ENCODE results near the gene RFX8. TPM values are rescaled to one million over a fixed set of nuclear protein-coding genes. Genes with fewer than 3 reads are reported as not detected.

RFX8 gene
- total and polyA plus RNA-seq, 2 of the 4 experiments (the other 2 are of a cell fraction): 2.9 to 5.3 TPM

DNA sequence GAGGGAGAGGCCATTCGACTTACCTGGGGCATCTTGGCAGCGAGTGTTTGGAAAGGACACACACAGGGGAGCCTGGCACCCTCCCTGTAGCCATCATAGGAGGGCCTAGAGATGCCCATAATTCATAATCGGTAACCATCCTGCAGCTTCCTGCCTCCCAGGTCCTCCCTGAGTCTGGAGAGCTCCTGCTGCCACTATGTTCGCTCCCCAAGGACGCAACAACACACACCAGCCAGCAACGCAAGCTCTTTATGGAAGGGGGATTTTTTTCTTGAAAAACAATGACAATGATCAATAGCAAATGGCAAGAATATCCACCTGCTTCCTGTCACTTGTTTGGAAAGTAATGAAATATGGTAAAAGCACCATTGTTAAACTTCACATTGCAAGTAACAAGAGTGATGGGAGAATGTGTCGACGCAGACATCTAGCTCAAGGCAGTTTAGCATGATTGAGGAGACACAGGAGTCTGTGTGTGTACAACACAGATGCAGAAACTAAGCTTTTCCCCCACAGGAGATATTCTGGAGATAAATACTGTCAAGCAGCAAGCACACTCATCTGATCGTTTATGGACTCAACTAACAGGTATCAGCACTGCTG lies 62.7 kb downstream of the RFX8 start:
- Histone ChIP-seq H3K79me1 (ENCODE audit: low read depth in 1 of 2, low read length in 2 of 2) (no peaks in the 10 kb centered on the region), H3K4me1 (ENCODE audit: control insufficient read depth, insufficient read depth, low read length) (peaks cover under 1% of the 10 kb centered on the region), H3K4me2 (ENCODE audit: low read depth, low read length) (no peak overlapping the region), H3K27me3 (ENCODE audit: control insufficient read depth, insufficient read depth, low read length) (no peaks in the 10 kb centered on the region), H2BK20ac (ENCODE audit: low read depth, low read length) (no peak overlapping the region), H3K4me3 (ENCODE audit: insufficient read depth, low read depth, low read length) (no peak overlapping the region), H3K4ac (ENCODE audit: low read depth, low read length) (no peak overlapping the region), H3K14ac (replicated peaks; ENCODE audit: low read depth, low read length) (no peak overlapping the region), H3K9ac (ENCODE audit: low read depth, low read length) (no peak overlapping the region), H2BK15ac (ENCODE audit: low read depth, low read length) (no peak overlapping the region), H4K20me1 (ENCODE audit: insufficient read depth, low read length) (no peaks in the 10 kb centered on the region), H2AK9ac (replicated peaks; ENCODE audit: low read depth, low read length, poor library complexity) (no peak overlapping the region), H3K56ac (ENCODE audit: extremely low read depth, insufficient read depth, low read length) (no peak overlapping the region), H2AK5ac (ENCODE audit: low read depth, low read length) (no peak overlapping the region), H2BK5ac (ENCODE audit: low read depth, low read length, poor library complexity, severe bottlenecking) (no peak overlapping the region), H4K5ac (ENCODE audit: low read depth, low read length) (no peak overlapping the region), H4K91ac (ENCODE audit: insufficient read depth, low read depth, low read length) (no peak overlapping the region), H3K18ac (ENCODE audit: low read depth, low read length) (no peak overlapping the region), H3K9me3 (ENCODE audit: control insufficient read depth, insufficient read depth, low read length) (no peaks in the 10 kb centered on the region), H3K9me1 (ENCODE audit: insufficient read depth, low read length) (peaks cover 5% of the 10 kb centered on the region), H3K27ac (ENCODE audit: insufficient read depth, low read length) (no peak overlapping the region), H4K8ac (ENCODE audit: low read depth in 2 of 2, low read length in 2 of 2) (no peak overlapping the region), H2AFZ (replicated peaks; ENCODE audit: low read length, poor library complexity) (no peak overlapping the region), H2BK120ac (ENCODE audit: low read depth, low read length) (no peak overlapping the region), H3K23ac (ENCODE audit: low read depth, low read length) (no peak overlapping the region), H3K36me3 (ENCODE audit: control insufficient read depth, insufficient read depth, low read length) (no peaks in the 10 kb centered on the region)
- TF ChIP-seq RAD21 (IDR thresholded peaks at IDR 0.05; ENCODE audit: low read length) (no peak), RCOR1 (IDR thresholded peaks at IDR 0.05; ENCODE audit: insufficient replicate concordance, low read length) (no peak), FOS (IDR thresholded peaks at IDR 0.05; ENCODE audit: low read depth, low read length) (no peak), NFE2L2 (IDR thresholded peaks at IDR 0.05; ENCODE audit: low read depth, low read length) (no peak), SMC3 (IDR thresholded peaks at IDR 0.05; ENCODE audit: low read depth, low read length) (no peak), MXI1 (IDR thresholded peaks at IDR 0.05; ENCODE audit: borderline replicate concordance, low read depth, low read length) (no peak), MAZ (IDR thresholded peaks at IDR 0.05; ENCODE audit: borderline replicate concordance, low read depth, low read length) (no peak), MAFK (IDR thresholded peaks at IDR 0.05; ENCODE audit: low read depth, low read length) (no peak), CHD1 (IDR thresholded peaks at IDR 0.05; ENCODE audit: low read depth, low read length) (no peak), RFX5 (IDR thresholded peaks at IDR 0.05; ENCODE audit: low read depth, low read length) (no peak), BHLHE40 (IDR thresholded peaks at IDR 0.05; ENCODE audit: low read depth, low read length) (no peak), CEBPB (IDR thresholded peaks at IDR 0.05; ENCODE audit: low read depth, low read length) (no peak), POLR2A (IDR thresholded peaks at IDR 0.05; ENCODE audit: low read depth, low read length) (no peak)
- TF ChIP-seq, protein P1, sequence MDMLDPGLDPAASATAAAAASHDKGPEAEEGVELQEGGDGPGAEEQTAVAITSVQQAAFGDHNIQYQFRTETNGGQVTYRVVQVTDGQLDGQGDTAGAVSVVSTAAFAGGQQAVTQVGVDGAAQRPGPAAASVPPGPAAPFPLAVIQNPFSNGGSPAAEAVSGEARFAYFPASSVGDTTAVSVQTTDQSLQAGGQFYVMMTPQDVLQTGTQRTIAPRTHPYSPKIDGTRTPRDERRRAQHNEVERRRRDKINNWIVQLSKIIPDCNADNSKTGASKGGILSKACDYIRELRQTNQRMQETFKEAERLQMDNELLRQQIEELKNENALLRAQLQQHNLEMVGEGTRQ (IDR thresholded peaks at IDR 0.05; ENCODE audit: low read depth, low read length): no peak
- TF ChIP-seq, protein P2, sequence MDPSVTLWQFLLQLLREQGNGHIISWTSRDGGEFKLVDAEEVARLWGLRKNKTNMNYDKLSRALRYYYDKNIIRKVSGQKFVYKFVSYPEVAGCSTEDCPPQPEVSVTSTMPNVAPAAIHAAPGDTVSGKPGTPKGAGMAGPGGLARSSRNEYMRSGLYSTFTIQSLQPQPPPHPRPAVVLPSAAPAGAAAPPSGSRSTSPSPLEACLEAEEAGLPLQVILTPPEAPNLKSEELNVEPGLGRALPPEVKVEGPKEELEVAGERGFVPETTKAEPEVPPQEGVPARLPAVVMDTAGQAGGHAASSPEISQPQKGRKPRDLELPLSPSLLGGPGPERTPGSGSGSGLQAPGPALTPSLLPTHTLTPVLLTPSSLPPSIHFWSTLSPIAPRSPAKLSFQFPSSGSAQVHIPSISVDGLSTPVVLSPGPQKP (IDR thresholded peaks at IDR 0.05; ENCODE audit: borderline replicate concordance, low read depth, low read length): no peak
- TF ChIP-seq, protein P3, sequence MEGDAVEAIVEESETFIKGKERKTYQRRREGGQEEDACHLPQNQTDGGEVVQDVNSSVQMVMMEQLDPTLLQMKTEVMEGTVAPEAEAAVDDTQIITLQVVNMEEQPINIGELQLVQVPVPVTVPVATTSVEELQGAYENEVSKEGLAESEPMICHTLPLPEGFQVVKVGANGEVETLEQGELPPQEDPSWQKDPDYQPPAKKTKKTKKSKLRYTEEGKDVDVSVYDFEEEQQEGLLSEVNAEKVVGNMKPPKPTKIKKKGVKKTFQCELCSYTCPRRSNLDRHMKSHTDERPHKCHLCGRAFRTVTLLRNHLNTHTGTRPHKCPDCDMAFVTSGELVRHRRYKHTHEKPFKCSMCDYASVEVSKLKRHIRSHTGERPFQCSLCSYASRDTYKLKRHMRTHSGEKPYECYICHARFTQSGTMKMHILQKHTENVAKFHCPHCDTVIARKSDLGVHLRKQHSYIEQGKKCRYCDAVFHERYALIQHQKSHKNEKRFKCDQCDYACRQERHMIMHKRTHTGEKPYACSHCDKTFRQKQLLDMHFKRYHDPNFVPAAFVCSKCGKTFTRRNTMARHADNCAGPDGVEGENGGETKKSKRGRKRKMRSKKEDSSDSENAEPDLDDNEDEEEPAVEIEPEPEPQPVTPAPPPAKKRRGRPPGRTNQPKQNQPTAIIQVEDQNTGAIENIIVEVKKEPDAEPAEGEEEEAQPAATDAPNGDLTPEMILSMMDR (conservative IDR thresholded peaks at IDR 0.05; ENCODE audit: low read depth, low read length): no peak
- DNase-seq (no peak), ATAC-seq (ENCODE audit: low read depth) (no peak)
- ChIA-PET POLR2A (ENCODE audit: unreplicated experiment) (interaction anchor here (0.5 kb wide), 1 partner anchor 114 kb away, joined by 4 read pairs; no protein-coding TSS in a partner anchor), CTCF (no interaction called here)
- dilution Hi-C loops (cut with HindIII; ENCODE audit: low sequenced_read_pairs, unreplicated experiment) (no loop called here), intact Hi-C loops (cut with micrococcal nuclease) (no loop called here), in situ Hi-C loops (cut with MboI; ENCODE audit: low sequenced_read_pairs) (no loop called here)
- 60% methylated on average over 1 of the region's 9 CpGs; no CpG with 5 or more reads in 1 of the 2 experiments for WGBS, 2 experiments (ENCODE audit: extremely low coverage in 2 of 2, insufficient read length in 1 of 2)
- BruUV-seq (replicated peaks): no TSS peak

All from IMR-90 (cell line).